ENCODE measurements around the gene ZNF853.

The ZNF853 gene

GRCh38 chr7:6636741-6637543, 21.5 kb downstream of the ZNF853 start, which contains the start of gene ZNF316:
TSS of gene ZNF316 (plus strand) at chr7:6637318. CDS start at chr7:6642410, 5,092 bp downstream.
- peak; percentile 97 for DNase-seq (ENCODE audit: low spot score)

- peak; percentile 82 for DNase-seq (ENCODE audit: low spot score)
These were observed 22.3 kb downstream of the ZNF853 start for GRCh38 chr7:6637544-6638229.

GRCh38 chr7:6639032-6639431, 23.6 kb downstream of the ZNF853 start:
- no peak for DNase-seq (ENCODE audit: low spot score)

- no peak for DNase-seq (ENCODE audit: low spot score)
These were observed 24.2 kb downstream of the ZNF853 start for GRCh38 chr7:6639627-6640026.

GRCh38 chr7:6640246-6640721, 24.9 kb downstream of the ZNF853 start:
- no peak for DNase-seq (ENCODE audit: low spot score)

- DNase-seq (ENCODE audit: low spot score) = no peak
These were observed 26.1 kb downstream of the ZNF853 start for GRCh38 chr7:6641305-6642035.

GRCh38 chr7:6642239-6642839, 26.9 kb downstream of the ZNF853 start:
- no peak for DNase-seq (ENCODE audit: low spot score)

GRCh38 chr7:6642861-6643640, 27.6 kb downstream of the ZNF853 start:
- DNase-seq (ENCODE audit: low spot score) = no peak

GRCh38 chr7:6643915-6644625, 28.7 kb downstream of the ZNF853 start:
- no peak for DNase-seq (ENCODE audit: low spot score)

GRCh38 chr7:6644728-6645127, 29.3 kb downstream of the ZNF853 start:
- no peak for DNase-seq (ENCODE audit: low spot score)

- DNase-seq (ENCODE audit: low spot score) = no peak
These were observed 31.1 kb downstream of the ZNF853 start for GRCh38 chr7:6646465-6646864.

GRCh38 chr7:6647080-6647479, 31.7 kb downstream of the ZNF853 start:
- DNase-seq (ENCODE audit: low spot score) = no peak

- no peak for DNase-seq (ENCODE audit: low spot score)
These were observed 32.1 kb downstream of the ZNF853 start for GRCh38 chr7:6647541-6647940.

GRCh38 chr7:6648066-6648814, 32.8 kb downstream of the ZNF853 start:
- DNase-seq (ENCODE audit: low spot score) = no peak

GRCh38 chr7:6648815-6649104, 33.4 kb downstream of the ZNF853 start:
- no peak for DNase-seq (ENCODE audit: low spot score)

- DNase-seq (ENCODE audit: low spot score) = no peak
These were observed 34.0 kb downstream of the ZNF853 start for GRCh38 chr7:6649241-6649961.

- no peak for DNase-seq (ENCODE audit: low spot score)
These were observed 34.7 kb downstream of the ZNF853 start for GRCh38 chr7:6650086-6650485.

GRCh38 chr7:6650521-6651011, 35.2 kb downstream of the ZNF853 start:
- DNase-seq (ENCODE audit: low spot score) = no peak

- peak; percentile 5 for DNase-seq (ENCODE audit: low spot score)
These were observed 36.5 kb downstream of the ZNF853 start for GRCh38 chr7:6651851-6652445.

Data from AG08396 (cell line).